Measurements from ENCODE around the gene ASPSCR1.

ASPSCR1 gene

GRCh38 chr17:81954131-81955057 lies 23.0 kb upstream of the ASPSCR1 start:
- TF ChIP-seq, protein P1, sequence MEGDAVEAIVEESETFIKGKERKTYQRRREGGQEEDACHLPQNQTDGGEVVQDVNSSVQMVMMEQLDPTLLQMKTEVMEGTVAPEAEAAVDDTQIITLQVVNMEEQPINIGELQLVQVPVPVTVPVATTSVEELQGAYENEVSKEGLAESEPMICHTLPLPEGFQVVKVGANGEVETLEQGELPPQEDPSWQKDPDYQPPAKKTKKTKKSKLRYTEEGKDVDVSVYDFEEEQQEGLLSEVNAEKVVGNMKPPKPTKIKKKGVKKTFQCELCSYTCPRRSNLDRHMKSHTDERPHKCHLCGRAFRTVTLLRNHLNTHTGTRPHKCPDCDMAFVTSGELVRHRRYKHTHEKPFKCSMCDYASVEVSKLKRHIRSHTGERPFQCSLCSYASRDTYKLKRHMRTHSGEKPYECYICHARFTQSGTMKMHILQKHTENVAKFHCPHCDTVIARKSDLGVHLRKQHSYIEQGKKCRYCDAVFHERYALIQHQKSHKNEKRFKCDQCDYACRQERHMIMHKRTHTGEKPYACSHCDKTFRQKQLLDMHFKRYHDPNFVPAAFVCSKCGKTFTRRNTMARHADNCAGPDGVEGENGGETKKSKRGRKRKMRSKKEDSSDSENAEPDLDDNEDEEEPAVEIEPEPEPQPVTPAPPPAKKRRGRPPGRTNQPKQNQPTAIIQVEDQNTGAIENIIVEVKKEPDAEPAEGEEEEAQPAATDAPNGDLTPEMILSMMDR (IDR thresholded peaks at IDR 0.05), result no peak
- H3K4me3 ChIP-seq, result no peak overlapping the region
- no peak overlapping the region for H3K27ac ChIP-seq
- no peak for DNase-seq (ENCODE audit: low spot score)

- Histone ChIP-seq H3K4me3 (no peak overlapping the region), H3K27ac (no peak overlapping the region)
- DNase-seq (ENCODE audit: low spot score), result no peak
- TF ChIP-seq, protein P1 (IDR thresholded peaks at IDR 0.05), result no peak
Measured at GRCh38 chr17:81955058-81955681, 22.3 kb upstream of the ASPSCR1 start.

GRCh38 chr17:81955756-81956544 lies 21.5 kb upstream of the ASPSCR1 start:
- no peak for DNase-seq (ENCODE audit: low spot score)
- no peak overlapping the region for H3K4me3 ChIP-seq
- H3K27ac ChIP-seq, result no peak overlapping the region
- TF ChIP-seq, protein P1 (IDR thresholded peaks at IDR 0.05), result no peak

- Histone ChIP-seq H3K27ac (no peak overlapping the region), H3K4me3 (no peak overlapping the region)
- no peak for DNase-seq (ENCODE audit: low spot score)
- TF ChIP-seq, protein P1 (IDR thresholded peaks at IDR 0.05), result no peak
Measured at GRCh38 chr17:81956607-81957589, 20.5 kb upstream of the ASPSCR1 start.

- TF ChIP-seq, protein P1 (IDR thresholded peaks at IDR 0.05), result no peak
- no peak for DNase-seq (ENCODE audit: low spot score)
- H3K4me3 ChIP-seq, result no peak overlapping the region
- H3K27ac ChIP-seq, result no peak overlapping the region
Measured at GRCh38 chr17:81957691-81958432, 19.6 kb upstream of the ASPSCR1 start.
